Naive B cell (primary cell): ENCODE data around the gene COL10A1. TPM values are rescaled to one million over a fixed set of nuclear protein-coding genes. Genes with fewer than 3 reads are reported as not detected.

Experiments used
- ATAC-seq, 2 donors: fragments of 150-1000 bp; cut with Tn5 transposase; 2 replicates each; pipeline ENCODE4 v1.10.0; 2021; ENCODE audit warnings: low read depth in 2 of 2, mild to moderate bottlenecking in 2 of 2, moderate library complexity in 2 of 2
- DNase-seq: peaks from one replicate; pipeline ENCODE4 v3.0.0; 2022
- H3K27ac Mint-ChIP-seq, 6 donors: one replicate each; pipeline ENCODE4 v1.8.0; 2020 to 2022; ENCODE audit warnings: mild to moderate bottlenecking in 6 of 6, mixed read lengths in 6 of 6, moderate library complexity in 5 of 6, inconsistent platforms in 2 of 6
- H3K27me3 Mint-ChIP-seq, 3 donors: one replicate each; pipeline ENCODE4 v1.8.0; 2021 to 2022; ENCODE audit warnings: mixed read lengths in 3 of 3, mild to moderate bottlenecking in 1 of 3
- H3K36me3 Mint-ChIP-seq, 2 donors: one replicate each; pipeline ENCODE4 v1.8.0; 2020 to 2022; ENCODE audit warnings: mixed read lengths in 2 of 2, inconsistent platforms in 1 of 2, mild to moderate bottlenecking in 1 of 2
- H3K4me1 Mint-ChIP-seq, 3 donors: one replicate each; pipeline ENCODE4 v1.8.0; 2020 to 2022; ENCODE audit warnings: mixed read lengths in 3 of 3, inconsistent platforms in 1 of 3, mild to moderate bottlenecking in 1 of 3, moderate library complexity in 1 of 3
- H3K4me3 Mint-ChIP-seq, 8 donors: one replicate each; pipeline ENCODE4 v1.8.0; 2020 to 2022; ENCODE audit warnings: mild to moderate bottlenecking in 8 of 8, mixed read lengths in 8 of 8, moderate library complexity in 8 of 8, inconsistent platforms in 2 of 8
- H3K9me3 Mint-ChIP-seq, 7 donors: one replicate each; pipeline ENCODE4 v1.8.0; 2020 to 2022; ENCODE audit warnings: mixed read lengths in 7 of 7, mild to moderate bottlenecking in 5 of 7, inconsistent platforms in 2 of 7, moderate library complexity in 1 of 7
- polyA plus RNA-seq, 6 donors: library from polyadenylated mRNA; unstranded; fragments of 300-500 nt; fragmentation: Illumina TruSeq; gene quantifications; one replicate each; pipeline ENCODE4 v1.2.3, GENCODE V29; 2021; ENCODE audit warnings: low read depth in 6 of 6

Gene COL10A1
- polyA plus RNA-seq, 6 donors from 2014 or later = 0.12 to 0.18 (median 0.16) TPM; not detected in 3

- Mint-ChIP-seq H3K4me3 (no peak overlapping the region), H3K4me1 (no peaks in the 10 kb centered on the region), H3K36me3 (no peaks in the 10 kb centered on the region), H3K27ac (no peak overlapping the region), H3K27me3 (peaks cover 13 to 29% (median 20%) of the 10 kb centered on the region in 3 donors), H3K9me3 (no peaks in the 10 kb centered on the region)
- ATAC-seq = no peak
- DNase-seq = no peak
Measured at GRCh38 chr6:116070616-116071389, 55.1 kb downstream of the COL10A1 start.

- no peak overlapping the region for H3K4me3 Mint-ChIP-seq
- H3K27ac Mint-ChIP-seq = no peak overlapping the region
- DNase-seq = no peak
- no peaks in the 10 kb centered on the region for H3K9me3 Mint-ChIP-seq
- H3K27me3 Mint-ChIP-seq = peaks cover 16 to 36% (median 20%) of the 10 kb centered on the region in 3 donors
- no peaks in the 10 kb centered on the region for H3K4me1 Mint-ChIP-seq
- no peak for ATAC-seq
- no peaks in the 10 kb centered on the region for H3K36me3 Mint-ChIP-seq
Measured at GRCh38 chr6:116070101-116070500, 55.8 kb downstream of the COL10A1 start.

Other genes with a start within 250 kb of the COL10A1 start
- not detected for gene FRK, start 65.2 kb downstream of the COL10A1 start, polyA plus RNA-seq
- gene NT5DC1, start 25.3 kb downstream of the COL10A1 start, polyA plus RNA-seq = 10 to 100 TPM; 59.0 to 94.7 (median 72.8) TPM
- gene TSPYL4, start 127.9 kb upstream of the COL10A1 start, polyA plus RNA-seq = 10 to 100 TPM; 11.6 to 17.8 (median 14.4) TPM
- 10 to 100 TPM; 51.5 to 94.2 (median 68.1) TPM for gene TSPYL1, start 153.8 kb upstream of the COL10A1 start, polyA plus RNA-seq
- 10 to 100 TPM in 5 of 6 donors, 1 to 10 TPM in 1; 6.9 to 28.5 (median 21.2) TPM for gene DSE, start 244.8 kb upstream of the COL10A1 start, polyA plus RNA-seq